ENCODE measurements around the gene AGAP1.

AGAP1 gene

GRCh38 chr2:236178890-236179235, 685.0 kb downstream of the AGAP1 start:
- no peak for DNase-seq (ENCODE audit: extremely low spot score)
- no peak for TF ChIP-seq CTCF (IDR thresholded peaks at IDR 0.05; ENCODE audit: control extremely low read depth, extremely low read depth, low read depth, missing control alignments)
- ChIA-PET CTCF (interaction anchor here (1.9 to 8.1 kb wide), 4 partner anchors 17 to 413 kb away, joined by 5 to 76 read pairs (median 14); no protein-coding TSS in a partner anchor), POLR2A (no interaction called here)

- no peak for DNase-seq (ENCODE audit: extremely low spot score)
- POLR2A ChIA-PET = no interaction called here
Measured at GRCh38 chr2:236179236-236180075, 685.6 kb downstream of the AGAP1 start.

GRCh38 chr2:236180076-236180816, 686.4 kb downstream of the AGAP1 start:
- no peak for TF ChIP-seq CTCF (IDR thresholded peaks at IDR 0.05; ENCODE audit: control extremely low read depth, extremely low read depth, low read depth, missing control alignments)
- DNase-seq (ENCODE audit: extremely low spot score) = no peak
- ChIA-PET CTCF (interaction anchor here (1.0 to 8.1 kb wide), 12 partner anchors 9 to 484 kb away, joined by 3 to 76 read pairs (median 6); no protein-coding TSS in a partner anchor), POLR2A (no interaction called here)

More at GRCh38 chr2:236179236-236180075, 685.6 kb downstream of the AGAP1 start:
- TF ChIP-seq CTCF (IDR thresholded peaks at IDR 0.05; ENCODE audit: control extremely low read depth, extremely low read depth, low read depth, missing control alignments) = no peak
- CTCF ChIA-PET = interaction anchor here (1.2 to 8.1 kb wide), 9 partner anchors 9 to 483 kb away, joined by 3 to 76 read pairs (median 5); no protein-coding TSS in a partner anchor

GRCh38 chr2:236180831-236181453, 687.1 kb downstream of the AGAP1 start:
- peak; percentile 61 for DNase-seq (ENCODE audit: extremely low spot score)
- POLR2A ChIA-PET = no interaction called here
- TF ChIP-seq CTCF (IDR thresholded peaks at IDR 0.05; ENCODE audit: control extremely low read depth, extremely low read depth, low read depth, missing control alignments) = peak; percentile 59

More at GRCh38 chr2:236180831-236181453, 687.1 kb downstream of the AGAP1 start:
- CTCF ChIA-PET = interaction anchor here (0.7 to 8.1 kb wide), 16 partner anchors 10 to 484 kb away, joined by 3 to 76 read pairs (median 4); no protein-coding TSS in a partner anchor

Measured in GM10248 (cell line).